HEK293T (cell line): Measurements from ENCODE around the gene CYP2W1.

Experiments
- LEF1 ChIP-seq: fragments of 450-650 bp; IDR thresholded peaks from 2 replicates; pipeline ENCODE4 v1.6.1; 2017; ENCODE audit warnings: mild to moderate bottlenecking, borderline replicate concordance
- NFRKB ChIP-seq: fragments of 450-650 bp; IDR thresholded peaks from 2 replicates; pipeline ENCODE4 v1.6.1; 2016; ENCODE audit warnings: mild to moderate bottlenecking, moderate library complexity
- SUZ12 ChIP-seq: fragments of 450-650 bp; IDR thresholded peaks from 2 replicates; pipeline ENCODE4 v1.6.1; 2016; ENCODE audit warnings: mild to moderate bottlenecking

DNA sequence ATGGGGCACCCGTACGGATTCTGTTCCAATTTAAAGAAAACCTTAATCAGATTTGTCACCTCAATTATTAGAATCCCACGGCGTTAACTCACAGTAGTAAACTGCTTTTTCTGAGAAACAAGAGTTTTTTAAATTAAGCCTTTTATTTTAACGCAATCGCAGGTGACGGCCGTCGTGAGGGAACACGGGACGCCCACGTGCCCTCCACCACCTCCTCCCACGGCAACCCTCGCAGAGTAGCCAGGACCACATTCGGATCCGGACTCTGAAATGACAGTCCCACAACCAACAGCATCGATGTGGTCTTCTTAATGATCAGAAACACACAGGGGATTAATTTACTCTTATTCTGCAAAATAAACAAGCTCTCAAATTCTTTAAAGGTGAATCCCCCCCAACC is 39.4 kb downstream of the CYP2W1 start:
- TF ChIP-seq NFRKB (no peak), SUZ12 (no peak), LEF1 (no peak)
